Fibroblast of mammary gland (primary cell): ENCODE measurements around the gene REG3G.

Source experiments
- DNase-seq: peaks from one replicate; pipeline ENCODE4 v3.0.0-alpha.2; 2010; ENCODE audit warnings: low read depth
- H3K4me3 ChIP-seq: 2 replicates; pipeline ENCODE4 v1.5.1; 2011; ENCODE audit warnings: low read depth, mild to moderate bottlenecking, low read length, moderate library complexity; ENCODE audit not compliant: control insufficient read depth
- TF ChIP-seq, protein P1 (sequence below): conservative IDR thresholded peaks from 2 replicates; pipeline ENCODE4 v1.5.1; 2011; ENCODE audit warnings: low read depth, low read length, inconsistent platforms; ENCODE audit not compliant: control insufficient read depth, insufficient read depth

The REG3G gene

DNA sequence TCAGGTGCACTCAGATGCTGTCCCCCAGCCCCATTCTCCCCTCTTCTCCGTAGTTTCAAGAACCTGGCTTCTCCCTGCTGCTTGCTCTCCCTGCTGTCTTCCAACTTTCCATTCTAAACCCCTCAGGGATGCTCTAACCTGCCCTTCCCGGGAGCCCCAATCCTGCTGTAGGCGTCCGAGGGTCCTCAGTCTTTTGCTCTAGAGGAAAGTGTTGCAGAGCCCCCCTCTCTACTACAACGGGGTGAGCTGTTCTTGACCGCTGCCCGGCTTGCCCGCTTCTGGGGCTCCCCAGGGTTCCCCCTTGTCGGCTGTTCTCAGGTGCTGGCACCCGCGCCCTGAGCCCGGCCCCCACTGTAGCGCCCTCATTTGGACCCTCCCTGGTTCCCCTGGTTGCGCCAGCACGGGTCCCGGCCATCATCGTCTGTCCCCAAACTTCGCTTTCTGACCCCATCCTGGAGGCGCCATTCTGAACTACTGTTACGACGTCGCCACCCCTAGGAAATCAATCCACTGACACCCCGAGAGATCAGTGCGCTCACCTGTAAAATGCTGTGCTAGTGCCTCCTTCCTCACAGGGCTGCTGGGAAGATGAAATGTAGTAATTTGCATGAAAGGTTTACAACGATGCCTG lies 31.9 kb upstream of the REG3G start:
- H3K4me3 ChIP-seq, result no peak overlapping the region

DNA sequence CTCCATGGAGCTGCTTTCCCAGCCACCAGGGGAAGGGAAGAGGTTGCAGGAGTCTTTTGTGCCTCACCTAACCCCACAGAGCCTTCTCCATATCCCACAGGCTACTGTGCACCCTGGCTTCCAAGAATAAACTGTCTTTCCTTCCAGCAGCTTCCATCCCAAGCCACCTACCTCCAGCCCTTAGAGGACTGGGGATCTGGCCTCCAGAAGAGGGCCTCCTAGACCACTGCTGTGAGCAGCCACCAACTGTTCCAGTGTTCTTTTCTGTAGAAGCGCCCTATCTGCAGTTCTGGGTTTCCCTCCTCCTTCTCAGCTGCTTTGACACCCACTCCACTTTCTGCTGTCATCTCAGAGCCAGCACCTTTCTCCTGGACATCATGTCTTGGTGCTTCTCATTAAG lies 30.7 kb upstream of the REG3G start:
- DNase-seq, result no peak
- H3K4me3 ChIP-seq, result no peak overlapping the region
- TF ChIP-seq, protein P1, sequence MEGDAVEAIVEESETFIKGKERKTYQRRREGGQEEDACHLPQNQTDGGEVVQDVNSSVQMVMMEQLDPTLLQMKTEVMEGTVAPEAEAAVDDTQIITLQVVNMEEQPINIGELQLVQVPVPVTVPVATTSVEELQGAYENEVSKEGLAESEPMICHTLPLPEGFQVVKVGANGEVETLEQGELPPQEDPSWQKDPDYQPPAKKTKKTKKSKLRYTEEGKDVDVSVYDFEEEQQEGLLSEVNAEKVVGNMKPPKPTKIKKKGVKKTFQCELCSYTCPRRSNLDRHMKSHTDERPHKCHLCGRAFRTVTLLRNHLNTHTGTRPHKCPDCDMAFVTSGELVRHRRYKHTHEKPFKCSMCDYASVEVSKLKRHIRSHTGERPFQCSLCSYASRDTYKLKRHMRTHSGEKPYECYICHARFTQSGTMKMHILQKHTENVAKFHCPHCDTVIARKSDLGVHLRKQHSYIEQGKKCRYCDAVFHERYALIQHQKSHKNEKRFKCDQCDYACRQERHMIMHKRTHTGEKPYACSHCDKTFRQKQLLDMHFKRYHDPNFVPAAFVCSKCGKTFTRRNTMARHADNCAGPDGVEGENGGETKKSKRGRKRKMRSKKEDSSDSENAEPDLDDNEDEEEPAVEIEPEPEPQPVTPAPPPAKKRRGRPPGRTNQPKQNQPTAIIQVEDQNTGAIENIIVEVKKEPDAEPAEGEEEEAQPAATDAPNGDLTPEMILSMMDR, result no peak

More for the DNA sequence above, 31.9 kb upstream of the REG3G start:
- TF ChIP-seq, protein P1, result no peak
- DNase-seq, result no peak

DNA sequence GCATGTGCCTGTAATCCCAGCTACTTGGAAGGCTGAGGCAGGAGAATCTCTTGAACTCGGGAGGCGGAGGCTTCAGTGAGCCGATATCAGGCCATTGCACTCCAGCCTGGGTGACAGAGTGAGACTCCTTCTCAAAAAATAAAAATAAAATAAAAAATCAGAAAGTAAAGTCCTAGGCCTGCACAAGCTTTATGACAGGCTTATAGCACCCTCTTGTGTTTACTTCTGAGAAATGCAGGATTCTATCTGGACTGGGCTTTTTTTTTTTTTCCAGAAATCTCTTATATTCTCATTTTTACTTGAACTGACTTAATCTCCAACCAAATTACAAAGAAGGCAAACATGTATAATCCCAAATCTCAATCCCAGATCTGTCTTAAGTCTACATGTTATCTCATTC lies 26.1 kb upstream of the REG3G start:
- TF ChIP-seq, protein P1, result peak; percentile 32
- DNase-seq, result peak; percentile 15

DNA sequence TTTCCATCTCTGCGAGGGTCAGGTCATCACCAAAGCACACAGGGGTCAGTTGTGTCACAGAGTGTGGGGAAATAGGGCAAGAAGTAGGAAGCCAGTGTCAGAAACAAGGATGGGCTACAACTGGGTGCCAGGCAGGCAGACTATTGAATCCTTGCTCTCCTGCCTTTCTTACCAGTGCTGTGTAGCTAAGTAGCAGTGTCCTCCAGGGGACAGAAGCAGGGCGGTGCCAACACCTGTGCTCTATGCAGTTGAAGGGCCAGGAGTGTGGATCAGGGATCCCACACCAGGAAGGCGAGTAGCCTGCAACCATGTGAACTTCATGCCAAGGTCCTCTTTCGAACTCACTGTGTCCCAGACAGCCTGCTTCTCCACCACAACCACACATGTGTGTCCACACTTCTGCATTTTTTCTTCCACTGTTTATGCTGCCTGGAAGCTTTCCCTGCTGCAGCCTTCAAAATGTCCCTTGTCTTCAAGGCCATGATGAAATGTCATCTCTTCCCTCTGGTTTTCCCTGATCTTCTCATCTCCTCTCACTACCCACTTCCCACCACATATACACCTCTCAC lies 25.4 kb upstream of the REG3G start:
- DNase-seq, result no peak
- TF ChIP-seq, protein P1, result no peak
- no peak overlapping the region for H3K4me3 ChIP-seq

More for the DNA sequence above, 26.1 kb upstream of the REG3G start:
- no peak overlapping the region for H3K4me3 ChIP-seq

DNA sequence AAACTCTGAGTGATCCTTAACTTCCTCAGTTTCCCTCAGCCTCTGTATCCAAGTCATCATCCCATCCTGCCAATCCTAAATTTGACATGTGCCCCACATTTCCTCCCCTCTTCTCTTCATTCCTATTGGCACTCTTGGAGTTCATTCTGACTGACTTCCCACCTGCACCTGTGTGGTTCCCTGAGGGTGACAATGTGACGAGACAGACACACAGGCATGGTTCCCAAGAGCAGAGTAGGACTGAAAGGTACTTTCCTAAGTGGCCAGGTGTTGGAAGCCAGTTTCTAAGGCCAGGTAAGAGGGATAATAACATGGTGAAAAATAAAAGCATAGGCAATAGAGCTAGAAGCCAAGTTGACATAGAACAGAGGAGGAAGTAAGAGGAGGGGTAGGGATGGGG lies 24.2 kb upstream of the REG3G start:
- TF ChIP-seq, protein P1, result no peak
- DNase-seq, result no peak
- no peak overlapping the region for H3K4me3 ChIP-seq

DNA sequence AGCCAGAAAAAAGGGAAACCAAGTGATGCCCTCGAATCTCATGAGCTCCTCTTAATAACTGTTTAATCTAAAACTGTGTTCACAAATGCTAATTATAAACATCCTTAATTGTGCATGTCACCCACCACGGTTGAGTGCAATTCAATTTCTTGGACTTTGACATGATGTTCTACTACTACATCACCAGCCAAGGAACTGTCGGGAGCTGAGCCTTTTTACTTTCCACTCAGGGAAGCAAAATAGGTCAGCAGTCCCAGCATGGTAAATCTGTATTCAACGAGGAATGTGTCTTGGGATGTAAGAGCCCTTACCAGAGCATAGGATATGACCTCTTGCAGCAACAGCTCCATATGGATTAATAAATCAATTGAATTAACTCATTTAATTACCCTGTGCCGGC lies 20.8 kb upstream of the REG3G start:
- no peak for DNase-seq
- no peak overlapping the region for H3K4me3 ChIP-seq
- TF ChIP-seq, protein P1, result no peak
